Left renal pelvis (tissue), 4 donors: Measurements from ENCODE around the gene KCNIP4. TPM values are rescaled to one million over a fixed set of nuclear protein-coding genes. Genes with fewer than 3 reads are reported as not detected.

Experiments
- DNase-seq, 4 donors: peaks; one replicate each; pipeline ENCODE4 v3.0.0-alpha.2; 2013; ENCODE audit warnings: low read depth in 4 of 4, low spot score in 3 of 4
- polyA plus RNA-seq, 4 donors: library from polyadenylated mRNA; unstranded; fragments of 120-200 nt; gene quantifications; one replicate each; pipeline ENCODE4 v1.2.1, GENCODE V29; 2013; ENCODE audit not compliant: insufficient read length in 4 of 4

KCNIP4 gene
- polyA plus RNA-seq, 4 donors, result 12.1 to 21.9 (median 16.0) TPM

- DNase-seq, result no peak
Observed at GRCh38 chr4:21699446-21699845, 249.1 kb downstream of the KCNIP4 start.

- no peak for DNase-seq
Observed at GRCh38 chr4:21697583-21697982, 251.0 kb downstream of the KCNIP4 start.

GRCh38 chr4:21695141-21695540, 253.4 kb downstream of the KCNIP4 start:
- no peak for DNase-seq

GRCh38 chr4:21692241-21692640, 256.3 kb downstream of the KCNIP4 start:
- no peak for DNase-seq

GRCh38 chr4:21688596-21689265, 259.8 kb downstream of the KCNIP4 start:
- no peak for DNase-seq

GRCh38 chr4:21685911-21686310, 262.7 kb downstream of the KCNIP4 start:
- no peak for DNase-seq

GRCh38 chr4:21680326-21680898, 268.2 kb downstream of the KCNIP4 start:
- DNase-seq, result no peak

- DNase-seq, result no peak
Observed at GRCh38 chr4:21678711-21679110, 269.9 kb downstream of the KCNIP4 start.

- no peak for DNase-seq
Observed at GRCh38 chr4:21677173-21677572, 271.4 kb downstream of the KCNIP4 start.

- DNase-seq, result no peak
Observed at GRCh38 chr4:21664355-21664754, 284.2 kb downstream of the KCNIP4 start.

GRCh38 chr4:21656832-21657231, 291.7 kb downstream of the KCNIP4 start:
- DNase-seq, result no peak

- no peak for DNase-seq
Observed at GRCh38 chr4:21655031-21655430, 293.5 kb downstream of the KCNIP4 start.

- DNase-seq, result no peak
Observed at GRCh38 chr4:21652508-21653231, 295.9 kb downstream of the KCNIP4 start.

- DNase-seq, result peak in 1 of 4 donors; percentile 5
Observed at GRCh38 chr4:21649391-21650090, 299.0 kb downstream of the KCNIP4 start.

GRCh38 chr4:21645776-21646175, 302.8 kb downstream of the KCNIP4 start:
- no peak for DNase-seq

GRCh38 chr4:21641696-21642095, 306.9 kb downstream of the KCNIP4 start:
- no peak for DNase-seq

- DNase-seq, result no peak
Observed at GRCh38 chr4:21638171-21638725, 310.3 kb downstream of the KCNIP4 start.

GRCh38 chr4:21628916-21629610, 319.5 kb downstream of the KCNIP4 start:
- DNase-seq, result no peak

GRCh38 chr4:21628116-21628670, 320.4 kb downstream of the KCNIP4 start:
- no peak for DNase-seq

- no peak for DNase-seq
Observed at GRCh38 chr4:21625447-21625846, 323.1 kb downstream of the KCNIP4 start.
